H9 (cell line): ENCODE results near the gene UBAC1. TPM values are rescaled to one million over a fixed set of nuclear protein-coding genes. Genes with fewer than 3 reads are reported as not detected.

Source experiments
- DNase-seq: peaks from one replicate; pipeline ENCODE4 v3.0.0-alpha.2; 2017
- H2AFZ ChIP-seq: one replicate; pipeline ENCODE4 v1.6.1; 2013; ENCODE audit warnings: mild to moderate bottlenecking, low read length, control low read depth, moderate library complexity
- H2AK5ac ChIP-seq: 2 replicates; pipeline ENCODE4 v1.6.1; 2013; ENCODE audit warnings: low read length, control low read depth, mixed read lengths; ENCODE audit not compliant: insufficient read length
- H2BK120ac ChIP-seq: one replicate; pipeline ENCODE4 v1.6.1; 2013; ENCODE audit warnings: low read depth, mild to moderate bottlenecking, low read length, control low read depth, inconsistent platforms; ENCODE audit not compliant: poor library complexity, severe bottlenecking
- H2BK12ac ChIP-seq: 2 replicates; pipeline ENCODE4 v1.6.1; 2013; ENCODE audit warnings: low read length, control low read depth, mixed read lengths, low read depth; ENCODE audit not compliant: insufficient read length
- H2BK15ac ChIP-seq: 2 replicates; pipeline ENCODE4 v1.6.1; 2013; ENCODE audit warnings: low read depth, low read length, control low read depth
- H2BK20ac ChIP-seq: one replicate; pipeline ENCODE4 v1.6.1; 2013; ENCODE audit warnings: low read depth, mild to moderate bottlenecking, low read length, control low read depth, inconsistent platforms; ENCODE audit not compliant: poor library complexity, severe bottlenecking
- H2BK5ac ChIP-seq: 2 replicates; pipeline ENCODE4 v1.6.1; 2013; ENCODE audit warnings: low read length, control low read depth, mixed read lengths; ENCODE audit not compliant: insufficient read length
- H3K14ac ChIP-seq: 2 replicates; pipeline ENCODE4 v1.6.1; 2013; ENCODE audit warnings: low read length, control low read depth; ENCODE audit not compliant: insufficient read depth
- H3K18ac ChIP-seq: 2 replicates; pipeline ENCODE4 v1.6.1; 2013; ENCODE audit warnings: low read depth, mild to moderate bottlenecking, mixed read lengths, low read length, control low read depth; ENCODE audit not compliant: insufficient read length
- H3K23ac ChIP-seq: 2 replicates; pipeline ENCODE4 v1.6.1; 2013; ENCODE audit warnings: low read length, control low read depth, mixed read lengths, low read depth; ENCODE audit not compliant: insufficient read length
- H3K23me2 ChIP-seq: 2 replicates; pipeline ENCODE4 v1.6.1; 2013; ENCODE audit warnings: low read depth, mild to moderate bottlenecking, mixed read lengths, low read length, control low read depth; ENCODE audit not compliant: insufficient read length, poor library complexity, severe bottlenecking
- H3K27ac ChIP-seq: 2 replicates; pipeline ENCODE4 v1.5.1; 2013; ENCODE audit warnings: low read length, control low read depth, mixed read lengths, low read depth; ENCODE audit not compliant: insufficient read length
- H3K27me3 ChIP-seq: 2 replicates; pipeline ENCODE4 v1.6.1; 2013; ENCODE audit warnings: low read length, control low read depth, inconsistent platforms; ENCODE audit not compliant: insufficient read depth
- H3K4ac ChIP-seq: 2 replicates; pipeline ENCODE4 v1.6.1; 2013; ENCODE audit warnings: low read depth, mild to moderate bottlenecking, control low read depth, inconsistent platforms, low read length, moderate library complexity
- H3K4me1 ChIP-seq: 2 replicates; pipeline ENCODE4 v1.6.1; 2013; ENCODE audit warnings: low read length, control low read depth, inconsistent platforms; ENCODE audit not compliant: insufficient read depth
- H3K4me2 ChIP-seq: 2 replicates; pipeline ENCODE4 v1.6.1; 2013; ENCODE audit warnings: low read length, control low read depth, mixed read lengths; ENCODE audit not compliant: insufficient read length, insufficient read depth
- H3K56ac ChIP-seq: 2 replicates; pipeline ENCODE4 v1.6.1; 2013; ENCODE audit warnings: low read depth, mild to moderate bottlenecking, mixed read lengths, low read length, control low read depth; ENCODE audit not compliant: insufficient read length
- H3K79me1 ChIP-seq: 2 replicates; pipeline ENCODE4 v1.6.1; 2013; ENCODE audit warnings: low read depth, mild to moderate bottlenecking, moderate library complexity, low read length, control low read depth, inconsistent platforms; ENCODE audit not compliant: insufficient read depth, poor library complexity, severe bottlenecking
- H3K79me2 ChIP-seq: 2 replicates; pipeline ENCODE4 v1.6.1; 2013; ENCODE audit warnings: low read length, control low read depth, inconsistent platforms; ENCODE audit not compliant: insufficient read depth
- H3K9ac ChIP-seq: 2 replicates; pipeline ENCODE4 v1.6.1; 2013; ENCODE audit warnings: low read length, control low read depth, mixed read lengths; ENCODE audit not compliant: insufficient read length; ENCODE audit errors: extremely low read depth
- H3K9me3 ChIP-seq: one replicate; pipeline ENCODE4 v1.6.1; 2013; ENCODE audit warnings: low read depth, low read length, inconsistent platforms; ENCODE audit not compliant: control insufficient read depth
- H3T11ph ChIP-seq: one replicate; pipeline ENCODE4 v1.6.1; 2013; ENCODE audit warnings: mild to moderate bottlenecking, low read length, control low read depth, inconsistent platforms
- H4K20me1 ChIP-seq: one replicate; pipeline ENCODE4 v1.6.1; 2013; ENCODE audit not compliant: control insufficient read depth, insufficient read length, insufficient read depth
- H4K5ac ChIP-seq: 2 replicates; pipeline ENCODE4 v1.6.1; 2013; ENCODE audit warnings: low read depth, mild to moderate bottlenecking, mixed read lengths, low read length, control low read depth; ENCODE audit not compliant: insufficient read length
- H4K8ac ChIP-seq: replicated peaks from 2 replicates; pipeline ENCODE4 v1.6.1; 2013; ENCODE audit warnings: low read length, control low read depth, mixed read lengths, low read depth; ENCODE audit not compliant: insufficient read length
- H4K91ac ChIP-seq: 2 replicates; pipeline ENCODE4 v1.6.1; 2013; ENCODE audit warnings: low read depth, mild to moderate bottlenecking, moderate library complexity, mixed read lengths, low read length, control low read depth; ENCODE audit not compliant: insufficient read length
- H3K27ac Mint-ChIP-seq, 3 experiments: 2 replicates in 2 of 3; 3 replicates in 1 of 3; pipeline ENCODE4 v1.8.0; 2020 to 2021; ENCODE audit warnings: mixed read lengths in 3 of 3, mild to moderate bottlenecking in 1 of 3, moderate library complexity in 1 of 3
- H3K27me3 Mint-ChIP-seq: 2 replicates; pipeline ENCODE4 v1.8.0; 2021; ENCODE audit warnings: low read depth, mild to moderate bottlenecking, moderate library complexity, mixed read lengths
- H3K36me3 Mint-ChIP-seq, 3 experiments: 2 replicates in 2 of 3; 3 replicates in 1 of 3; pipeline ENCODE4 v1.8.0; 2020 to 2021; ENCODE audit warnings: low read depth in 3 of 3, mixed read lengths in 3 of 3; ENCODE audit not compliant: insufficient read depth in 1 of 3
- H3K4me1 Mint-ChIP-seq, 2 experiments: 2 replicates each; pipeline ENCODE4 v1.8.0; 2020; ENCODE audit warnings: mixed read lengths in 2 of 2
- H3K4me3 Mint-ChIP-seq, 2 experiments: 2 replicates in 1 of 2; 3 replicates in 1 of 2; pipeline ENCODE4 v1.8.0; 2020 to 2021; ENCODE audit warnings: mild to moderate bottlenecking in 2 of 2, mixed read lengths in 2 of 2, moderate library complexity in 1 of 2
- H3K9me3 Mint-ChIP-seq, 2 experiments: 2 replicates in 1 of 2; 3 replicates in 1 of 2; pipeline ENCODE4 v1.8.0; 2020; ENCODE audit warnings: mild to moderate bottlenecking in 2 of 2, mixed read lengths in 2 of 2, moderate library complexity in 1 of 2
- WGBS: extraction: QIAGEN DNeasy Blood & Tissue Kit; methylation state at CpG from one replicate; pipeline ENCODE4 v1.1.7; 2013; ENCODE audit warnings: missing lambda C conversion rate, low lambda C conversion rate, mixed read lengths; ENCODE audit not compliant: insufficient read length; ENCODE audit errors: extremely low coverage; 5-methylcytosine and 5-hydroxymethylcytosine counted together
- total RNA-seq: library from RNA; stranded (reverse); gene quantifications from 2 replicates; pipeline ENCODE4 v1.2.1, GENCODE V29; 2021
- TF ChIP-seq, protein P1 (sequence below): fragments of 200-600 bp; sonication (generic); conservative IDR thresholded peaks from 3 replicates; pipeline ENCODE4 v1.8.0; 2021; ENCODE audit warnings: antibody characterized with exemption, mild to moderate bottlenecking

Gene UBAC1
- total RNA-seq, 1 experiment from 2014 or later, result 47.5 TPM

- no CpG with 5 or more reads among the region's 16 CpGs for WGBS
- Histone ChIP-seq H3K14ac (no peak overlapping the region), H3K23ac (no peak overlapping the region), H3K79me1 (peaks cover 7% of the 10 kb centered on the region), H3K4me2 (no peak overlapping the region), H3K56ac (no peak overlapping the region), H2BK5ac (no peak overlapping the region), H3T11ph (no peak overlapping the region), H3K18ac (no peak overlapping the region), H3K9me3 (no peaks in the 10 kb centered on the region), H3K79me2 (peaks cover 70% of the 10 kb centered on the region; the same call in 1 of the 2 replicates), H4K5ac (no peak overlapping the region), H3K27ac (no peak overlapping the region), H3K4me1 (peaks cover 7% of the 10 kb centered on the region; the same call in 1 of the 2 replicates), H4K20me1 (no peaks in the 10 kb centered on the region), H3K4ac (no peak overlapping the region), H3K9ac (no peak overlapping the region), H2BK12ac (no peak overlapping the region), H2AK5ac (no peak overlapping the region), H2BK120ac (no peak overlapping the region), H2BK15ac (no peak overlapping the region), H3K23me2 (no peaks in the 10 kb centered on the region), H3K27me3 (no peaks in the 10 kb centered on the region), H2AFZ (no peak overlapping the region), H4K8ac (no peak overlapping the region), H2BK20ac (no peak overlapping the region), H4K91ac (no peak overlapping the region)
- H3K4me3 Mint-ChIP-seq, result no peak overlapping the region
- no peaks in the 10 kb centered on the region for H3K27me3 Mint-ChIP-seq
- no peaks in the 10 kb centered on the region for H3K9me3 Mint-ChIP-seq
- peaks cover 56 to 65% of the 10 kb centered on the region in 2 experiments for H3K4me1 Mint-ChIP-seq
- DNase-seq, result no peak
- peak overlapping the region; percentile 24 to 75 (median 42); a peak in 4 of 7 replicates for H3K27ac Mint-ChIP-seq
- peaks cover 0 to 10% (median 8%) of the 10 kb centered on the region in 3 experiments; a peak in 2 of 7 replicates for H3K36me3 Mint-ChIP-seq
- TF ChIP-seq, protein P1, sequence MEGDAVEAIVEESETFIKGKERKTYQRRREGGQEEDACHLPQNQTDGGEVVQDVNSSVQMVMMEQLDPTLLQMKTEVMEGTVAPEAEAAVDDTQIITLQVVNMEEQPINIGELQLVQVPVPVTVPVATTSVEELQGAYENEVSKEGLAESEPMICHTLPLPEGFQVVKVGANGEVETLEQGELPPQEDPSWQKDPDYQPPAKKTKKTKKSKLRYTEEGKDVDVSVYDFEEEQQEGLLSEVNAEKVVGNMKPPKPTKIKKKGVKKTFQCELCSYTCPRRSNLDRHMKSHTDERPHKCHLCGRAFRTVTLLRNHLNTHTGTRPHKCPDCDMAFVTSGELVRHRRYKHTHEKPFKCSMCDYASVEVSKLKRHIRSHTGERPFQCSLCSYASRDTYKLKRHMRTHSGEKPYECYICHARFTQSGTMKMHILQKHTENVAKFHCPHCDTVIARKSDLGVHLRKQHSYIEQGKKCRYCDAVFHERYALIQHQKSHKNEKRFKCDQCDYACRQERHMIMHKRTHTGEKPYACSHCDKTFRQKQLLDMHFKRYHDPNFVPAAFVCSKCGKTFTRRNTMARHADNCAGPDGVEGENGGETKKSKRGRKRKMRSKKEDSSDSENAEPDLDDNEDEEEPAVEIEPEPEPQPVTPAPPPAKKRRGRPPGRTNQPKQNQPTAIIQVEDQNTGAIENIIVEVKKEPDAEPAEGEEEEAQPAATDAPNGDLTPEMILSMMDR, result no peak
These were observed 76.7 kb downstream of the UBAC1 start for GRCh38 chr9:135884328-135885035.
